ENCODE data around the gene CD6. TPM values are rescaled to one million over a fixed set of nuclear protein-coding genes. Genes with fewer than 3 reads are reported as not detected.

Gene CD6
- total and polyA plus RNA-seq, 10 of the 15 experiments (the other 5 are each of a cell fraction or from before 2014, with no cell fraction given), result 0.37 to 17.6 (median 6.2) TPM

DNA sequence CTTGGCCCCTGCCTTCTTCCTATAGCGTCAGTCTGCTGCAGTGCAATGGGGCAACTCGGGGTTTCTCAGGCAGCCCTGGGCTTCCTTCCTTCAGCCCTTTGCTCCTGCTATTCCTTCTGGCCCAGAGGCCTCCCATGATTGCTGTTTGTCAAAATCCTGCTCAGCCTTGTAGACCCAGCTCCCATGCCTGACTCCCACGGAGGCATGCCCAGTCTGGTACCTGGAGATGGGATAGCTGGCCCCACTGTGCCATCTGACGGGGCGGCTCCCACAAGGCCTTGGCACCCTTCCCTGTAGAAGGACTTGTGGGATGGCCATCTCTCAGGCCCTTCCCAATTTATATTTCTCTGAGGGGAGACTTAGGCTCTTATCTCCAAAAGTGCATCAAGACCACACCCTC lies 590 bp upstream of the CD6 start:
- ChIA-PET SMC1A (ENCODE audit: uncharacterized antibody, unreplicated experiment) (interaction anchor here (0.7 to 4.5 kb wide), 22 partner anchors 9 to 217 kb away, joined by 3 to 29 read pairs (median 4); no protein-coding TSS in a partner anchor), RAD21 (ENCODE audit: unreplicated experiment) (interaction anchor here (0.5 to 3.7 kb wide), 15 partner anchors 8 to 217 kb away, joined by 3 to 27 read pairs (median 5); partner anchors contain the start of gene SLC15A3)

More for the DNA sequence above, 590 bp upstream of the CD6 start:
- peaks cover 3% of the 10 kb centered on the region for H3K9me3 ChIP-seq (replicated peaks; ENCODE audit: control insufficient read depth, insufficient read depth, low read length)
- H3K4me1 ChIP-seq (ENCODE audit: control insufficient read depth, insufficient read depth, low read length), result peaks cover 6% of the 10 kb centered on the region; the same call in 1 of the 2 replicates
- ChIA-PET CTCF (interaction anchor here (0.5 to 3.8 kb wide), 30 partner anchors 10 to 215 kb away, joined by 3 to 46 read pairs (median 5); partner anchors contain the start of genes TMEM109 and TMEM132A), POLR2A (interaction anchor here (1.2 to 1.3 kb wide), 2 partner anchors 74 to 188 kb away, joined by 3 read pairs; no protein-coding TSS in a partner anchor)
- no peak overlapping the region for H3K27ac ChIP-seq (ENCODE audit: control insufficient read depth, insufficient read depth)
- in situ Hi-C loops (cut with MboI) (no loop called here), intact Hi-C loops (cut with micrococcal nuclease; ENCODE audit: unreplicated experiment) (loop anchor here (1.0 kb wide), 2 partner anchors 158 to 216 kb away; no protein-coding TSS in a partner anchor)
- no peaks in the 10 kb centered on the region for H3K27me3 ChIP-seq (replicated peaks in 1 of 2; ENCODE audit: control insufficient read depth in 2 of 2, insufficient read depth in 2 of 2, low read length in 1 of 2)
- H2AFZ ChIP-seq (ENCODE audit: control insufficient read depth, low read depth, low read length), result no peak overlapping the region
- no peak; the same call in 2 of the 3 replicates for ATAC-seq
- H4K20me1 ChIP-seq (ENCODE audit: control insufficient read depth, insufficient read depth), result no peaks in the 10 kb centered on the region
- no peaks in the 10 kb centered on the region for H3K36me3 ChIP-seq (ENCODE audit: control insufficient read depth in 2 of 2, insufficient read depth in 2 of 2, low read length in 1 of 2)
- FAIRE-seq, result no peak
- no peak for DNase-seq (ENCODE audit: low read depth, low spot score)
- H3K79me2 ChIP-seq (ENCODE audit: control insufficient read depth, insufficient read depth, low read length), result no peaks in the 10 kb centered on the region
- TF ChIP-seq BRCA1 (IDR thresholded peaks at IDR 0.05; ENCODE audit: low read depth, low read length) (no peak), TBL1XR1 (IDR thresholded peaks at IDR 0.05; ENCODE audit: low read depth, low read length) (no peak), PAX8 (IDR thresholded peaks at IDR 0.05) (no peak), RB1 (IDR thresholded peaks at IDR 0.05; ENCODE audit: borderline replicate concordance) (no peak), ZNF217 (IDR thresholded peaks at IDR 0.05) (no peak), DPF2 (IDR thresholded peaks at IDR 0.05) (no peak), IKZF1 (conservative IDR thresholded peaks at IDR 0.05) (no peak)
- TF ChIP-seq, protein P1, sequence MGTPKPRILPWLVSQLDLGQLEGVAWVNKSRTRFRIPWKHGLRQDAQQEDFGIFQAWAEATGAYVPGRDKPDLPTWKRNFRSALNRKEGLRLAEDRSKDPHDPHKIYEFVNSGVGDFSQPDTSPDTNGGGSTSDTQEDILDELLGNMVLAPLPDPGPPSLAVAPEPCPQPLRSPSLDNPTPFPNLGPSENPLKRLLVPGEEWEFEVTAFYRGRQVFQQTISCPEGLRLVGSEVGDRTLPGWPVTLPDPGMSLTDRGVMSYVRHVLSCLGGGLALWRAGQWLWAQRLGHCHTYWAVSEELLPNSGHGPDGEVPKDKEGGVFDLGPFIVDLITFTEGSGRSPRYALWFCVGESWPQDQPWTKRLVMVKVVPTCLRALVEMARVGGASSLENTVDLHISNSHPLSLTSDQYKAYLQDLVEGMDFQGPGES (IDR thresholded peaks at IDR 0.05), result no peak
- WGBS (ENCODE audit: insufficient coverage, insufficient replicate concordance, low lambda C conversion rate, missing lambda C conversion rate), result 57% methylated on average over 5 of the region's 5 CpGs
- H3K4me2 ChIP-seq (ENCODE audit: control insufficient read depth, insufficient read depth), result no peak overlapping the region
- H3K9ac ChIP-seq (ENCODE audit: control insufficient read depth, insufficient read depth, low read length), result no peak overlapping the region
- H3K4me3 ChIP-seq, result no peak overlapping the region
- no TSS peak for BruUV-seq (replicated peaks)
